ENCODE measurements around the gene PRDM15. TPM values are rescaled to one million over a fixed set of nuclear protein-coding genes. Genes with fewer than 3 reads are reported as not detected.

Gene PRDM15
- total and polyA plus RNA-seq, 2 donors (not counting 1 experiment from before 2014, with no cell fraction given): 2.3 to 3.6 TPM

DNA sequence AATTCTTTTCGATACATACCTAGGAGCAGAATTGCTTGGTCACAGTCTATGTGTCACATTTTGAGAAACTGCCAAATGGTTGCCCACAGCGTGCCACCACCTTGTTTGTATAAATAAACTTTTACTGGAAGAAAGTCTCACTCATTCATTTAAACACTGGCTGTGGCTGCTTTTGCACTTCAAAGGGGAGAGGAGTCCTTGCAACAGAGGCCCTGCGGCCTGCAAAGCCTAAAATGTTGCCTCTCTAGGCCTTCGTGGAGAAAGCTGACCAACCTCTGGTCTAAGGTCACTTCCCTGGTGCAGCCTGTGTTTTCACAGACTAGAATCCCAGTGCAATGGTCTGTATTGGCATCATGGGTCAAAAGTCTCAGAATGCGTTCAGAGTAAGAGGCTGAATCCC lies 120.6 kb downstream of the PRDM15 start:
- H3K4me1 ChIP-seq (ENCODE audit: control insufficient read depth, extremely low read depth, insufficient read depth, low read length): no peaks in the 10 kb centered on the region
- H4K20me1 ChIP-seq (ENCODE audit: control insufficient read depth, extremely low read depth, insufficient read depth, low read length): no peaks in the 10 kb centered on the region
- H3K4me3 ChIP-seq (replicated peaks in 1 of 4; ENCODE audit: control extremely low read depth in 1 of 4, insufficient read depth in 1 of 4, low read depth in 3 of 4, low read length in 4 of 4): no peak overlapping the region
- H2AFZ ChIP-seq (ENCODE audit: low read length): no peak overlapping the region
- peaks cover 16% of the 10 kb centered on the region for H3K27me3 ChIP-seq (ENCODE audit: control insufficient read depth, insufficient read depth, low read length)
- no peak for TF ChIP-seq EZH2 (IDR thresholded peaks at IDR 0.05; ENCODE audit: low read length, missing control alignments)
- TF ChIP-seq, protein P1, sequence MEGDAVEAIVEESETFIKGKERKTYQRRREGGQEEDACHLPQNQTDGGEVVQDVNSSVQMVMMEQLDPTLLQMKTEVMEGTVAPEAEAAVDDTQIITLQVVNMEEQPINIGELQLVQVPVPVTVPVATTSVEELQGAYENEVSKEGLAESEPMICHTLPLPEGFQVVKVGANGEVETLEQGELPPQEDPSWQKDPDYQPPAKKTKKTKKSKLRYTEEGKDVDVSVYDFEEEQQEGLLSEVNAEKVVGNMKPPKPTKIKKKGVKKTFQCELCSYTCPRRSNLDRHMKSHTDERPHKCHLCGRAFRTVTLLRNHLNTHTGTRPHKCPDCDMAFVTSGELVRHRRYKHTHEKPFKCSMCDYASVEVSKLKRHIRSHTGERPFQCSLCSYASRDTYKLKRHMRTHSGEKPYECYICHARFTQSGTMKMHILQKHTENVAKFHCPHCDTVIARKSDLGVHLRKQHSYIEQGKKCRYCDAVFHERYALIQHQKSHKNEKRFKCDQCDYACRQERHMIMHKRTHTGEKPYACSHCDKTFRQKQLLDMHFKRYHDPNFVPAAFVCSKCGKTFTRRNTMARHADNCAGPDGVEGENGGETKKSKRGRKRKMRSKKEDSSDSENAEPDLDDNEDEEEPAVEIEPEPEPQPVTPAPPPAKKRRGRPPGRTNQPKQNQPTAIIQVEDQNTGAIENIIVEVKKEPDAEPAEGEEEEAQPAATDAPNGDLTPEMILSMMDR (conservative IDR thresholded peaks at IDR 0.05 in 1 of 2, IDR thresholded peaks at IDR 0.05 in 1 of 2; ENCODE audit: low read depth in 1 of 2, low read length in 2 of 2): no peak
- no peaks in the 10 kb centered on the region for H3K36me3 ChIP-seq (ENCODE audit: control insufficient read depth, insufficient read depth, low read length)
- H3K9me3 ChIP-seq (ENCODE audit: control insufficient read depth, insufficient read depth, low read depth, low read length): no peaks in the 10 kb centered on the region
- no peak overlapping the region for H3K4me2 ChIP-seq (ENCODE audit: extremely low read depth, insufficient read depth, low read length)
- H3K79me2 ChIP-seq (ENCODE audit: control insufficient read depth, insufficient read depth, low read length): no peaks in the 10 kb centered on the region
- no peak overlapping the region for H3K27ac ChIP-seq (ENCODE audit: insufficient read depth, low read length)
- no peak for DNase-seq (ENCODE audit: low read depth in 2 of 2)
- H3K9ac ChIP-seq (ENCODE audit: insufficient read depth, low read length): no peak overlapping the region

DNA sequence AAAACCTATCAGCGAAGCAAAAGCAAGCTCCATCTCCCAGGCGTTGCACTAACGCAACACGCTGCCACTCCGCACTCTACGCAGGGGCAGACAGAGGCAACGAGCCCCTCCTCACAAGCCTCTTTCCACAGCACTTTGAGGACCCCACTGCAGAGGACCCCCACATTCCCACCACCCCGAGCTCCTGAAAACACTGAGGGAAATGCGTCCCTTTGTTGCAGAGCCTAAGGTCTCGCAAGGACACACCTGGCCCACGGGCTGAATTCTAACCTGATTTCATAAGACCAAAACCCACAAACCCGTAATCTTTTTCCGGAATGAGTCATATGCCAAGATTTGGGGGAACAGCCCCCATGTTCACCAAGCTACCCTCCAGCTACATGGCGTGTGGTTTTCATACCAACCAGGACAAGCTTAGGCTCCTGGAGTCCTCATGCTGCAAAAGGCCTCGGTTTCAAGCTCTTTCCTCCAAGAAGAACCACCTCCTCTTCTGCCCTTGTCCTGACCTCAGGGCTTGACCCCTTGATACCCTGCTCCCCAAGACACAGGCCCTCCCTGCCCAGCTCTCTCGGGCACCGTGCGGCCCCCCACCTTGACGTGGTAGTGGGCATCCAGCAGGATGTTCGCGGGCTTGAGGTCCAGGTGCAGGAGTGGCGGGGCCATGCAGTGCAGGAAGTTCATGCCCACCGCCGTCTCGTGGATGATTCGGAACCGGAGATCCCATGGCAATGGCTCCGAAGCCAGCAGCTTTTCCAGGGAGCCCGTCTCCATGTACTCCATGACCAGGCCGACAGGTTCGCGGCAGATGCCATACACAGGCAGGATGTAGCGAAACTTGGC lies 123.0 kb downstream of the PRDM15 start:
- no peak overlapping the region for H3K4me2 ChIP-seq (ENCODE audit: extremely low read depth, insufficient read depth, low read length)
- TF ChIP-seq EZH2 (IDR thresholded peaks at IDR 0.05; ENCODE audit: low read length, missing control alignments): no peak
- TF ChIP-seq, protein P1 (conservative IDR thresholded peaks at IDR 0.05 in 1 of 2, IDR thresholded peaks at IDR 0.05 in 1 of 2; ENCODE audit: low read depth in 1 of 2, low read length in 2 of 2): no peak
- H2AFZ ChIP-seq (ENCODE audit: low read length): no peak overlapping the region
- H3K79me2 ChIP-seq (ENCODE audit: control insufficient read depth, insufficient read depth, low read length): no peaks in the 10 kb centered on the region
- no peaks in the 10 kb centered on the region for H4K20me1 ChIP-seq (ENCODE audit: control insufficient read depth, extremely low read depth, insufficient read depth, low read length)
- H3K36me3 ChIP-seq (ENCODE audit: control insufficient read depth, insufficient read depth, low read length): no peaks in the 10 kb centered on the region
- H3K4me1 ChIP-seq (ENCODE audit: control insufficient read depth, extremely low read depth, insufficient read depth, low read length): peaks cover 11% of the 10 kb centered on the region
- H3K27ac ChIP-seq (ENCODE audit: insufficient read depth, low read length): no peak overlapping the region
- no peak overlapping the region for H3K9ac ChIP-seq (ENCODE audit: insufficient read depth, low read length)
- no peak overlapping the region for H3K4me3 ChIP-seq (replicated peaks in 1 of 4; ENCODE audit: control extremely low read depth in 1 of 4, insufficient read depth in 1 of 4, low read depth in 3 of 4, low read length in 4 of 4)
- no peaks in the 10 kb centered on the region for H3K9me3 ChIP-seq (ENCODE audit: control insufficient read depth, insufficient read depth, low read depth, low read length)
- H3K27me3 ChIP-seq (ENCODE audit: control insufficient read depth, insufficient read depth, low read length): no peaks in the 10 kb centered on the region
- DNase-seq (ENCODE audit: low read depth in 2 of 2): no peak

DNA sequence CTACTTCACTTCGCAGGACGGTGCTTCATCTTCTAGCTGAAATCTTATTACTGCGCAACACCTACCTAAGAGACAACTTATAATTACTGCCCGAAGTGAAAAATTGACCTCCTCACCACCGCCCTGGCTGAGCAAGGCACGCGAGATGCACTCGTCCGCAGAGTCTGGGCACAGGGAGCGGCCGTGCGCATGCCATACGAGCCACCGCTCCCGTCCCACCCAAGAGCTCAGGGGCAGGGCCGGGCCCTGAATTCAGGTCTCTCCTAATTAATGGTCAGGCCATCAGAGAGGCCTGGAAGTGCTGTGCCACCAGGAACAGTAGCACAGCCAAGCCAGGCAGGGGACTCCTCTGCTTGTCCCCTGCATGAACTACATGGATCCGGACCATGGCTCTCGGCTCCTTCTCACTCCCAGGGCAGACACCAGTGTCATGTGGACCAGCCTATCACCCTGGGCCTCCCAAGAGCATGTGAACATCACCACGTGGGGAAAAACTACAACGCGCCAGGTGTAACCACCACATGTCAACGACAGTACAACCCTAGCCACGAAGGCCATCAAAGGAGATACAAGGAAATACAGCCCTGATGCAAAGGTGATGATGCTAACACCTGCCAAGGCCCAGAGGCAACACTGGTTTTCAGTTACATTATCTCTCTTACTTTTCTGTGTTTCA lies 123.7 kb downstream of the PRDM15 start:
- Histone ChIP-seq H4K20me1 (ENCODE audit: control insufficient read depth, extremely low read depth, insufficient read depth, low read length) (no peaks in the 10 kb centered on the region), H3K27ac (ENCODE audit: insufficient read depth, low read length) (no peak overlapping the region), H3K4me2 (ENCODE audit: extremely low read depth, insufficient read depth, low read length) (no peak overlapping the region), H2AFZ (ENCODE audit: low read length) (no peak overlapping the region), H3K9ac (ENCODE audit: insufficient read depth, low read length) (no peak overlapping the region), H3K79me2 (ENCODE audit: control insufficient read depth, insufficient read depth, low read length) (no peaks in the 10 kb centered on the region), H3K4me3 (replicated peaks in 1 of 4; ENCODE audit: control extremely low read depth in 1 of 4, insufficient read depth in 1 of 4, low read depth in 3 of 4, low read length in 4 of 4) (no peak overlapping the region), H3K27me3 (ENCODE audit: control insufficient read depth, insufficient read depth, low read length) (no peaks in the 10 kb centered on the region), H3K9me3 (ENCODE audit: control insufficient read depth, insufficient read depth, low read depth, low read length) (no peaks in the 10 kb centered on the region), H3K4me1 (ENCODE audit: control insufficient read depth, extremely low read depth, insufficient read depth, low read length) (peaks cover 11% of the 10 kb centered on the region), H3K36me3 (ENCODE audit: control insufficient read depth, insufficient read depth, low read length) (no peaks in the 10 kb centered on the region)
- TF ChIP-seq, protein P1 (conservative IDR thresholded peaks at IDR 0.05 in 1 of 2, IDR thresholded peaks at IDR 0.05 in 1 of 2; ENCODE audit: low read depth in 1 of 2, low read length in 2 of 2): no peak
- no peak for TF ChIP-seq EZH2 (IDR thresholded peaks at IDR 0.05; ENCODE audit: low read length, missing control alignments)
- DNase-seq (ENCODE audit: low read depth in 2 of 2): no peak

Measured in fibroblast of lung (primary cell).